Activated CD8-positive, alpha-beta memory T cell treated with anti-CD3 and anti-CD28 coated beads, Interleukin-2, amount 50 U/mL, for 1 hour (primary cell): Measurements from ENCODE around the gene NUDT6.
"Not testable (repeated sequence)": the region's sequence is repeated elsewhere in the genome, so short reads cannot be mapped to it uniquely, and the experiment has no call there.

ENCODE experiments used
- DNase-seq: peaks from one replicate; pipeline ENCODE4 v3.0.0-alpha.2; 2020; ENCODE audit errors: extremely low read depth

NUDT6 gene

GRCh38 chr4:122921971-122922876 is at the start of gene NUDT6:
Gene NUDT6 (minus strand): TSS chr4:122922597. CDS start chr4:122922572, 25 bp downstream.
- DNase-seq = no peak

DNA sequence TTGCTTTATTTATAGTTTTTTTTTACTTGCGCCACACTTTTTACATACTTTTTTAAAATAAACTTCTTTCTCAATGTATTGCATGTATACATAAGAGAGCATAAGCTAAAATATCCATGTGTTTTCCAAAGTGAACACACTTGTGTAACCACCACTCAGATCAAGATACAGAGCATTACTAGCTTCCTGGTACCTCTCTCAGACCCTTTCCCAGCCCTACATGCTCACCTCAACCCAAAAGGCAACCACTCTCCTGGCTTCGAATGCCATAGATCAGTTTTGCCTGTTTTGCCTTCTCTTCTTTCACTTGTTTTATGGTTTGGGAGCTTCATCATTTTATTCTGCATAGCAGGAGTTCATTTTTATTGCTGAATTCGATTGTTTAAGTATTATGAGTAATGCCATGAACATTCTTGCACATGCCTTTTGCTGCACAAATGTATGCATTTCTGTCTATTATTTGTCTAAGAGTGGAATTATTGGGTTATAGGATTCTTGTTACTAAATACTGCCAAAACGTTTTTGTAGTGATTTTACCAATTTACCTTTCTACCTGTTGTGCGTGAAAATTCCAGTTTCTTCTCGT is 45.9 kb upstream of the NUDT6 start:
- DNase-seq = no peak

GRCh38 chr4:122967231-122967630 is 44.8 kb upstream of the NUDT6 start:
- DNase-seq = no peak

GRCh38 chr4:122966201-122966600 is 43.8 kb upstream of the NUDT6 start:
- DNase-seq = no peak

GRCh38 chr4:122963216-122963615 is 40.8 kb upstream of the NUDT6 start:
- no peak for DNase-seq

DNA sequence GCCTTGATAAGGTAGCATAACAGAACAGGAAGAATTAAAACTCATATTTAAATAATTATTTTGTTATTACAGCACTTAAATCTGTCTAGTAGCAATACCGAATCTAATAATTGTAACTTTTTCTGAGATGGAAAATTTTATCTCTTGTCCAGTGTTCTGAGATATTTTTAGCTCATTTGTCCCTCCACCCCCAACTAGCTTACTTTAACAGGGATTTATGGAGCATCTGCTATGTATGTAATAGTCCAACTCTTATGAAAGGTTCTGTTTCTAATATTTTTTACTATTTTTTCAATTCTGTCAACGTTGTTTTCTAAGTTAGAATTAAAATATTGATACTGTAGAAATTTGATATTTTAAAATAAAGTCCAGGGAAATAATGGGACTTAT is 38.2 kb upstream of the NUDT6 start:
- no peak for DNase-seq

GRCh38 chr4:122959981-122960610 is 37.7 kb upstream of the NUDT6 start:
- DNase-seq = no peak

DNA sequence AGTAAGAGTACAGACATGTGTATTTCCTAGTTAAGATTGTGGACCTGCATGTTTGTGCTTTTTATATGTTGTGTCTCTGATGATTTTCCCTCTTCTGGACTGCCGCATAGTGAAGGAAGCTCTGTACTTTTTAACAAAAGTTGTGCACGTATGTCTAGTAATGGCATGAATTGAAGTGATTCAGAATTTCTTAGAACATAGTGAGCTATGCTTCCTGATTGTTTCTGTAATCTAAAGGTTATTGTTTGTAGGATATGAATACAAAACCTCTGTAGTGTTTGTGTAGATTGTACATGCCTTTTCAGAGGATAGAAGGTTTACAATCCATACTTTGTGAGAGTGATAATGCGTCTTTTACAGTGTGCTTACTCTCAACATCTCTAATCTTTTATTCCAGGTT is 37.0 kb upstream of the NUDT6 start:
- no peak for DNase-seq

DNA sequence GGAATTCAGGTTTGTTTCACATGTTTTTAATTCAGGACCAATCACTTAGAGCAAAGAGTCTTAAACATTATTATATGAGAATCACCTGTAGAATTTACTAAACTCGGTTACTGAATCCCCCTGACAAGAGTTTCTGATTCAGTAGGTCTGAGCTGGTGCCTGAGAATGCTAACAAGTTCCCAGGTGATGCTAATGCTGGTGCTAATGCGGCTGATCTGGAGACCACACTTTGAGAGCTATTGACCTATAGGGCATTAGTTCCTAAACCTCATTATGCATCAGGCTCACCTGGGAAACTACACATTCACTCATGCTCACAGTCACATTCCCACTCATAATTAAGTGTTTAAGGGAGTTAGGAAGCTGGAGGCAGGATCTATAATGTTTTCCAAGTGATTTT is 36.1 kb upstream of the NUDT6 start:
- DNase-seq = no peak

DNA sequence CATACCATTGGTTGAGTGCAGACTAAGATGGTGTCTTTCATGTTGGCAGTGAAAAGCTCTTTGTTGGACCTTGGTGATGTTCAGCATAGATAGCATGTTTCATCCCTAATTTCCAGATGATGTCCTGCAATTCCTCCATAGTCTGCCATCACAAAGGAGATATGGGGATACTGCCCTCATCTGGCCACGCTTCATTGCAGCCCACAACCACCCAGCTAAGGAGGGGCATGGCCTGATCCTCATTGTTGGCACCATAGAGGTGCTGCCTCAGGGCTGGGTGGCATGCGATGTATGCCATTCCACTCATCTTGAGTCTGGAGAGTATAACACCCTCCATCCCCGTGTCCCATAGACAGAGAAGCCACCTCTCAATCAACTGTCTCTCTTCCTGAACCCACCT is 31.5 kb upstream of the NUDT6 start:
- DNase-seq = no peak

GRCh38 chr4:122952028-122952427 is 29.6 kb upstream of the NUDT6 start:
- no peak for DNase-seq

DNA sequence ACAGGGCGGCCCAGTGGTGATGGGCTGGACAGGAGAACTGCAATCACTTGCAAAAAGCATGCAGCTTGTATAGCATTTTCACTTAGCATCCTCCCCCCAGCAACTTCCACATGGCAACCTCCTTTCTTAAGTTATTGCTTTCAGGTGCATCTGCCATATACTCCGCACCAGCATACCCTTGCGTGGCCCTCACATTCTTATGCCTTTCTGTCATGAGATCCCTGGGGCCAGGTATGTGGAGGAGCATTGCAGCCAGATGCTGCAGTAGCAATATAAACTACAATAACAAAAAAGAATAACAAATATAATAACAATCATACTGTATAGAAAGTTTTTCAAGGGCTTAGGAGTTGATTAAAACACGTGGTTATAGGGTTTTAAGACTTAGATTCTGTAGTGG is 26.3 kb upstream of the NUDT6 start:
- no peak for DNase-seq

DNA sequence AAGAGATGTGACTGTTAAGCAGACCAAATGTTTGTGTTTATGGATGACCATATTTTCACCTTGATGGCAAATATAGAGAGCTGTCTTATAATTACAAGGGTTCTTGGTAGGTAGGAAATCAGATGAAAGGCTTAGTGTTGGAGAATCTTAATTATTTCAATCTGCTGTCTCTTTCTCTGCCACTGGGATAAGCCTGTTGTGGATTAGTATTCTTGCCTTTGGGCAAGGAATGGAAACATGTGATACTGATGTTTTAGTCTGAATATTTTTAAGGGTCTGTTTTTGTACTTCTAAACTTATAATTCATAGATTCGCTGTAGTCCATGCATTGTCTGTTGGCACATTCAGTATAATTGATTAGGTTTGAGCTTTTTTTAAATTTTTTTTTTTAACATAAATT is 23.7 kb upstream of the NUDT6 start:
- no peak for DNase-seq

- not testable (repeated sequence) for DNase-seq
Measured at GRCh38 chr4:122945136-122945535, 22.7 kb upstream of the NUDT6 start.

DNA sequence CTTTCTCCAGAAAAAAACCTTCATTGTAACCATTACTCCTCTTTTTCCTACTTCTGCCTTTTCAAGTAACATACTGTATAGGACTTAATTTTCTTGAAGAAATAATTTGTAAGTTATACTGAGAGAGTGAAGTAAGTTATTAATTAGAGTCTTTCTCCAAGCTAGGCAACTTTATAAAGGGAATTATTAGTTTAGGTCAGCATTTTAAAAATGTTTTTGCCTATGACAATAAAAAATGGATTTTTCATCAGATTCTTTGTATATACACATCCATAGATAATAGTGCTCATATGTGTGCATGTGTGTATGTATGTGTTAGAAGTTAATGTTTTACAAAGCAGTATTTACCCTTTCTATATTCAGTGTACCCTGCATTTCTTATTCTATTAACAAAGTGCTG is 10.4 kb upstream of the NUDT6 start:
- no peak for DNase-seq

DNA sequence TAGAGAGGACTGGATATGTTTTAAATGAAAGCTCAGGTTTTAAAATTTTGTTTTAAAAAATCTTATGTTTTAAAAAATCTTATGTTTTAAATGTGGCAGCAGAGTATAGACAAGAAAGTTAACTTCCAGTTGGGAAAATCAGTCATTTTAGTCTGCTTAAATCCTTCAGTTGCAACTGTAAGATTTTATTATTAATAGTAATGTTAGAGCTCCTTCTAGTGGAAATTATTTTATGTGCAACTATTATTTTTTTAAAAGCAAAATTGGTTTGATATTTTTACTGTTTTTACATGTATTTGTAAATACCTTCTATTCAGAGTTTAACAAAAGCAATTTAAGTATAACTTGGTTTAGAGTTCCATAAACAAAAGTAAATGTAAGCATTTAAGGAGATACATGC is 8.5 kb upstream of the NUDT6 start:
- no peak for DNase-seq

GRCh38 chr4:122928930-122929329 is 6.5 kb upstream of the NUDT6 start:
- DNase-seq = no peak

GRCh38 chr4:122922877-122923511 is 597 bp upstream of the NUDT6 start:
- DNase-seq = peak; percentile 66

DNA sequence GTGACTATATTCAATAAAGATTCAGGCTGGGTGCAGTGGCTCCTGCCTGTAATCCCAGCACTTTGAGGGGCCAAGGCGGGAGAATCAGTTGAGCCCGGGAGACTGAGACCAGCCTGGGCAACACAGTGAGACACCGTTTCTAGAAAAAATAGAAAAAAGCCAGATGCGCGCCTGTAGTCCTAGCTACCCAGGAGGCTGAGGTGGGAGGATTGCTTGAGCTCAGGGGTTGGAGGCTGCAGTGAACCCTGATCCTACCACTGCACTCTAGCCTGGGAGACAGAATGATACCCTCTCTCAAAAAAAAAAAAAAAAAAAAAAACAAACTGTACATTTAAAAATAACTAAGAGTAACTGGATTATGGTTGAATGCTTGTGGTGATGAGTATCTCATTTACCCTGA is 1.1 kb downstream of the NUDT6 start:
- no peak for DNase-seq

- DNase-seq = no peak
Measured at GRCh38 chr4:122920473-122920872, 1.9 kb downstream of the NUDT6 start.

DNA sequence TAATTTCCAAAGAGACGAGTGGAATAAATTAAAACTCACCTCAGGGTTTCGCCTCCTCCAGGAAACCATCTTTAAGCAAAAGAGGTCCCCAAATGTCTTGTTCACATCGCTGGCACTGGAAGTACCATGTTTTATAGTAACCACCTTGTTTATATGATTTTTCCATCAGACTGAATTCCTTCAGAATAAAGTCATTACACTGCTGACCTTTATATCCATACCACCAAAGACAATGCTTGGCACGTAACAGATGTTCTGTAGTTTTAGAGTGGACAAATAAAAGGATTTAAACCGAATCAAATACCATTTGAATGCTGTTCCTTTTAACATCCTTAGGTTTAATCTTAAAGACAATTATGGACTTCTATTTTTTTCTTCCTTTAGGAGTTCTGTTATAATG is 4.7 kb downstream of the NUDT6 start:
- DNase-seq = no peak

GRCh38 chr4:122914938-122915337 is 7.5 kb downstream of the NUDT6 start:
- no peak for DNase-seq
